H9 (cell line): Measurements from ENCODE around the gene ADAM22. TPM values are rescaled to one million over a fixed set of nuclear protein-coding genes. Genes with fewer than 3 reads are reported as not detected.

Experiments
- DNase-seq: peaks from one replicate; pipeline ENCODE4 v3.0.0-alpha.2; 2017
- H2AFZ ChIP-seq: one replicate; pipeline ENCODE4 v1.6.1; 2013; ENCODE audit warnings: mild to moderate bottlenecking, low read length, control low read depth, moderate library complexity
- H2AK5ac ChIP-seq: 2 replicates; pipeline ENCODE4 v1.6.1; 2013; ENCODE audit warnings: low read length, control low read depth, mixed read lengths; ENCODE audit not compliant: insufficient read length
- H2BK120ac ChIP-seq: one replicate; pipeline ENCODE4 v1.6.1; 2013; ENCODE audit warnings: low read depth, mild to moderate bottlenecking, low read length, control low read depth, inconsistent platforms; ENCODE audit not compliant: poor library complexity, severe bottlenecking
- H2BK12ac ChIP-seq: 2 replicates; pipeline ENCODE4 v1.6.1; 2013; ENCODE audit warnings: low read length, control low read depth, mixed read lengths, low read depth; ENCODE audit not compliant: insufficient read length
- H2BK15ac ChIP-seq: 2 replicates; pipeline ENCODE4 v1.6.1; 2013; ENCODE audit warnings: low read depth, low read length, control low read depth
- H2BK20ac ChIP-seq: one replicate; pipeline ENCODE4 v1.6.1; 2013; ENCODE audit warnings: low read depth, mild to moderate bottlenecking, low read length, control low read depth, inconsistent platforms; ENCODE audit not compliant: poor library complexity, severe bottlenecking
- H2BK5ac ChIP-seq: 2 replicates; pipeline ENCODE4 v1.6.1; 2013; ENCODE audit warnings: low read length, control low read depth, mixed read lengths; ENCODE audit not compliant: insufficient read length
- H3K14ac ChIP-seq: 2 replicates; pipeline ENCODE4 v1.6.1; 2013; ENCODE audit warnings: low read length, control low read depth; ENCODE audit not compliant: insufficient read depth
- H3K18ac ChIP-seq: 2 replicates; pipeline ENCODE4 v1.6.1; 2013; ENCODE audit warnings: low read depth, mild to moderate bottlenecking, mixed read lengths, low read length, control low read depth; ENCODE audit not compliant: insufficient read length
- H3K23ac ChIP-seq: 2 replicates; pipeline ENCODE4 v1.6.1; 2013; ENCODE audit warnings: low read length, control low read depth, mixed read lengths, low read depth; ENCODE audit not compliant: insufficient read length
- H3K23me2 ChIP-seq: 2 replicates; pipeline ENCODE4 v1.6.1; 2013; ENCODE audit warnings: low read depth, mild to moderate bottlenecking, mixed read lengths, low read length, control low read depth; ENCODE audit not compliant: insufficient read length, poor library complexity, severe bottlenecking
- H3K27ac ChIP-seq: 2 replicates; pipeline ENCODE4 v1.5.1; 2013; ENCODE audit warnings: low read length, control low read depth, mixed read lengths, low read depth; ENCODE audit not compliant: insufficient read length
- H3K27me3 ChIP-seq: 2 replicates; pipeline ENCODE4 v1.6.1; 2013; ENCODE audit warnings: low read length, control low read depth, inconsistent platforms; ENCODE audit not compliant: insufficient read depth
- H3K4ac ChIP-seq: 2 replicates; pipeline ENCODE4 v1.6.1; 2013; ENCODE audit warnings: low read depth, mild to moderate bottlenecking, control low read depth, inconsistent platforms, low read length, moderate library complexity
- H3K4me1 ChIP-seq: 2 replicates; pipeline ENCODE4 v1.6.1; 2013; ENCODE audit warnings: low read length, control low read depth, inconsistent platforms; ENCODE audit not compliant: insufficient read depth
- H3K4me2 ChIP-seq: 2 replicates; pipeline ENCODE4 v1.6.1; 2013; ENCODE audit warnings: low read length, control low read depth, mixed read lengths; ENCODE audit not compliant: insufficient read length, insufficient read depth
- H3K56ac ChIP-seq: 2 replicates; pipeline ENCODE4 v1.6.1; 2013; ENCODE audit warnings: low read depth, mild to moderate bottlenecking, mixed read lengths, low read length, control low read depth; ENCODE audit not compliant: insufficient read length
- H3K79me1 ChIP-seq: 2 replicates; pipeline ENCODE4 v1.6.1; 2013; ENCODE audit warnings: low read depth, mild to moderate bottlenecking, moderate library complexity, low read length, control low read depth, inconsistent platforms; ENCODE audit not compliant: insufficient read depth, poor library complexity, severe bottlenecking
- H3K79me2 ChIP-seq: 2 replicates; pipeline ENCODE4 v1.6.1; 2013; ENCODE audit warnings: low read length, control low read depth, inconsistent platforms; ENCODE audit not compliant: insufficient read depth
- H3K9ac ChIP-seq: 2 replicates; pipeline ENCODE4 v1.6.1; 2013; ENCODE audit warnings: low read length, control low read depth, mixed read lengths; ENCODE audit not compliant: insufficient read length; ENCODE audit errors: extremely low read depth
- H3K9me3 ChIP-seq: one replicate; pipeline ENCODE4 v1.6.1; 2013; ENCODE audit warnings: low read depth, low read length, inconsistent platforms; ENCODE audit not compliant: control insufficient read depth
- H3T11ph ChIP-seq: one replicate; pipeline ENCODE4 v1.6.1; 2013; ENCODE audit warnings: mild to moderate bottlenecking, low read length, control low read depth, inconsistent platforms
- H4K20me1 ChIP-seq: one replicate; pipeline ENCODE4 v1.6.1; 2013; ENCODE audit not compliant: control insufficient read depth, insufficient read length, insufficient read depth
- H4K5ac ChIP-seq: 2 replicates; pipeline ENCODE4 v1.6.1; 2013; ENCODE audit warnings: low read depth, mild to moderate bottlenecking, mixed read lengths, low read length, control low read depth; ENCODE audit not compliant: insufficient read length
- H4K8ac ChIP-seq: replicated peaks from 2 replicates; pipeline ENCODE4 v1.6.1; 2013; ENCODE audit warnings: low read length, control low read depth, mixed read lengths, low read depth; ENCODE audit not compliant: insufficient read length
- H4K91ac ChIP-seq: 2 replicates; pipeline ENCODE4 v1.6.1; 2013; ENCODE audit warnings: low read depth, mild to moderate bottlenecking, moderate library complexity, mixed read lengths, low read length, control low read depth; ENCODE audit not compliant: insufficient read length
- H3K27ac Mint-ChIP-seq, 3 experiments: 2 replicates in 2 of 3; 3 replicates in 1 of 3; pipeline ENCODE4 v1.8.0; 2020 to 2021; ENCODE audit warnings: mixed read lengths in 3 of 3, mild to moderate bottlenecking in 1 of 3, moderate library complexity in 1 of 3
- H3K27me3 Mint-ChIP-seq: 2 replicates; pipeline ENCODE4 v1.8.0; 2021; ENCODE audit warnings: low read depth, mild to moderate bottlenecking, moderate library complexity, mixed read lengths
- H3K36me3 Mint-ChIP-seq, 3 experiments: 2 replicates in 2 of 3; 3 replicates in 1 of 3; pipeline ENCODE4 v1.8.0; 2020 to 2021; ENCODE audit warnings: low read depth in 3 of 3, mixed read lengths in 3 of 3; ENCODE audit not compliant: insufficient read depth in 1 of 3
- H3K4me1 Mint-ChIP-seq, 2 experiments: 2 replicates each; pipeline ENCODE4 v1.8.0; 2020; ENCODE audit warnings: mixed read lengths in 2 of 2
- H3K4me3 Mint-ChIP-seq, 2 experiments: 2 replicates in 1 of 2; 3 replicates in 1 of 2; pipeline ENCODE4 v1.8.0; 2020 to 2021; ENCODE audit warnings: mild to moderate bottlenecking in 2 of 2, mixed read lengths in 2 of 2, moderate library complexity in 1 of 2
- H3K9me3 Mint-ChIP-seq, 2 experiments: 2 replicates in 1 of 2; 3 replicates in 1 of 2; pipeline ENCODE4 v1.8.0; 2020; ENCODE audit warnings: mild to moderate bottlenecking in 2 of 2, mixed read lengths in 2 of 2, moderate library complexity in 1 of 2
- CTCF ChIP-seq: fragments of 200-600 bp; sonication (generic); conservative IDR thresholded peaks from 3 replicates; pipeline ENCODE4 v1.8.0; 2021; ENCODE audit warnings: antibody characterized with exemption, mild to moderate bottlenecking
- WGBS: extraction: QIAGEN DNeasy Blood & Tissue Kit; methylation state at CpG from one replicate; pipeline ENCODE4 v1.1.7; 2013; ENCODE audit warnings: missing lambda C conversion rate, low lambda C conversion rate, mixed read lengths; ENCODE audit not compliant: insufficient read length; ENCODE audit errors: extremely low coverage; 5-methylcytosine and 5-hydroxymethylcytosine counted together
- total RNA-seq: library from RNA; stranded (reverse); gene quantifications from 2 replicates; pipeline ENCODE4 v1.2.1, GENCODE V29; 2021

The ADAM22 gene
- total RNA-seq, 1 experiment from 2014 or later = 8.7 TPM

GRCh38 chr7:88091988-88092675, 158.1 kb downstream of the ADAM22 start:
- no peak overlapping the region for H2BK5ac ChIP-seq
- no peak for TF ChIP-seq CTCF
- no peak overlapping the region for H3K14ac ChIP-seq
- H3T11ph ChIP-seq = no peak overlapping the region
- H3K36me3 Mint-ChIP-seq = no peaks in the 10 kb centered on the region
- H3K4ac ChIP-seq = no peak overlapping the region
- no peaks in the 10 kb centered on the region for H3K23me2 ChIP-seq
- no peak overlapping the region for H2BK12ac ChIP-seq
- no peak overlapping the region for H2BK15ac ChIP-seq
- H3K4me1 Mint-ChIP-seq = peaks cover 15 to 27% of the 10 kb centered on the region in 2 experiments
- no peaks in the 10 kb centered on the region for H3K9me3 Mint-ChIP-seq
- no peak overlapping the region for H3K9ac ChIP-seq
- DNase-seq = no peak
- H3K4me1 ChIP-seq = no peaks in the 10 kb centered on the region; the same call in 1 of the 2 replicates
- H2AFZ ChIP-seq = no peak overlapping the region
- no peak overlapping the region for H3K56ac ChIP-seq
- H2AK5ac ChIP-seq = no peak overlapping the region
- no peak overlapping the region for H3K23ac ChIP-seq
- no peaks in the 10 kb centered on the region for H3K27me3 ChIP-seq
- H2BK20ac ChIP-seq = no peak overlapping the region
- no peak overlapping the region for H3K18ac ChIP-seq
- no peaks in the 10 kb centered on the region for H3K79me2 ChIP-seq
- no peak overlapping the region for H3K4me2 ChIP-seq
- no peaks in the 10 kb centered on the region for H4K20me1 ChIP-seq
- H3K9me3 ChIP-seq = no peaks in the 10 kb centered on the region
- no peak overlapping the region for H4K5ac ChIP-seq
- no peak overlapping the region; a peak in 1 of 7 replicates for H3K27ac Mint-ChIP-seq
- no peaks in the 10 kb centered on the region for H3K79me1 ChIP-seq
- H2BK120ac ChIP-seq = no peak overlapping the region
- no peak overlapping the region for H3K4me3 Mint-ChIP-seq
- WGBS = no CpG with 5 or more reads among the region's 3 CpGs
- no peaks in the 10 kb centered on the region for H3K27me3 Mint-ChIP-seq
- no peak overlapping the region for H3K27ac ChIP-seq
- no peak overlapping the region for H4K8ac ChIP-seq
- no peak overlapping the region for H4K91ac ChIP-seq
